ENCODE results near the gene CAPN11. TPM values are rescaled to one million over a fixed set of nuclear protein-coding genes. Genes with fewer than 3 reads are reported as not detected.
A peak's percentile ranks its signal among the peaks of the same experiment; 100 is the strongest.

Gene CAPN11
- total RNA-seq, 1 experiment from 2014 or later = 0.28 TPM

DNA sequence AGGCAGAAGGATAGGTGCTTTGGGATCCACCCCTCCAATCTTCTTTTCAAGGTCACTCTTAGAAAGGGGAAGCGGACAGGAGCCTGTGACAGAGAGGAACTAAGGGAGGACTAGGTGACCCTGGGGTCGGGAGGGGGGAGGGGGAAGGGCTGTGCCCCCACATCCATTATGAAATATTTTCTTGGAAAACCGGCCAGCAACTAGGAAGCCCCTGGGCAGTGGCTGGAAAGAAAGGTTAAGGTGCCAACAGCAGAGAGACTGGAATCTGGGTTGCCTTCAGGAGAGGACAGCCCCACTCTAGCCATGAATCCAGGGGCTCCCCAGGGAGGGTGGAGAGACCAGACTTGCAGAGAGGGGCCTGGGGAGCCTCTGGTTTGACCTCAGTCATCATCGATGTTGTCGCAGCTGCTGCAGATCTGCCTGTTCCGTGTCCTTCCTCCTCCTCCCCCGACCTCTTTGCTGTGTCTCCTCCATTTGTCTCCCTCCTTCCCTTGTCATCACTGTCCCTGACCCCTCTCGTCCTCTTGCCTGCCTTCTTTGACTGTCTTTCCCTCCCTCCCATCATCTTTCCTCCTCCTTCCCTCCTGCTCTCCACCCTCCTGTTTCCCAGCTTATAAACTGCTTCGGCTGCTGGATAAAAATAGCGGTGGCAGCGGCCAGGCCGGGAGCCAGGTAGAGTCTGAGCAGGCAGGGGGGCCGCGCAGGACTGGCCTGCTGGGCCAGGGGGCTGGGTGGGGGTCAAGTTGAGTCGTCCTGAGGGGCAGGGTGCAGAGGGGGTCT lies 67.9 kb downstream of the CAPN11 start:
- Histone ChIP-seq H3K9me3 (ENCODE audit: control insufficient read depth, low read depth, low read length) (no peaks in the 10 kb centered on the region), H4K8ac (replicated peaks; ENCODE audit: insufficient read length, low read depth, low read length) (no peak overlapping the region), H2AFZ (ENCODE audit: low read length) (no peak overlapping the region), H2BK120ac (ENCODE audit: low read depth, low read length, poor library complexity, severe bottlenecking) (no peak overlapping the region), H3K18ac (ENCODE audit: insufficient read length, low read depth, low read length) (no peak overlapping the region), H2BK5ac (ENCODE audit: insufficient read length, low read length) (no peak overlapping the region), H4K5ac (ENCODE audit: insufficient read length, low read depth, low read length) (no peak overlapping the region), H2BK12ac (ENCODE audit: insufficient read length, low read depth, low read length) (no peak overlapping the region), H3K27me3 (ENCODE audit: insufficient read depth, low read length) (no peaks in the 10 kb centered on the region), H2AK5ac (ENCODE audit: insufficient read length, low read length) (no peak overlapping the region), H3K23me2 (ENCODE audit: insufficient read length, low read depth, low read length, poor library complexity, severe bottlenecking) (peaks cover 14% of the 10 kb centered on the region), H2BK20ac (ENCODE audit: low read depth, low read length, poor library complexity, severe bottlenecking) (no peak overlapping the region), H3K79me1 (ENCODE audit: insufficient read depth, low read depth, low read length, poor library complexity, severe bottlenecking) (peaks cover 17% of the 10 kb centered on the region), H3K23ac (ENCODE audit: insufficient read length, low read depth, low read length) (no peak overlapping the region), H3K56ac (ENCODE audit: insufficient read length, low read depth, low read length) (no peak overlapping the region), H3K79me2 (ENCODE audit: insufficient read depth, low read length) (peaks cover 17% of the 10 kb centered on the region; the same call in 1 of the 2 replicates), H3K4me2 (ENCODE audit: insufficient read depth, insufficient read length, low read length) (peak overlapping the region; percentile 28), H2BK15ac (ENCODE audit: low read depth, low read length) (no peak overlapping the region), H3K27ac (ENCODE audit: insufficient read length, low read depth, low read length) (no peak overlapping the region), H3T11ph (ENCODE audit: low read length) (no peak overlapping the region), H3K4me1 (ENCODE audit: insufficient read depth, low read length) (peaks cover 14% of the 10 kb centered on the region; the same call in 1 of the 2 replicates), H3K14ac (ENCODE audit: insufficient read depth, low read length) (no peak overlapping the region; the same call in 1 of the 2 replicates), H4K91ac (ENCODE audit: insufficient read length, low read depth, low read length) (no peak overlapping the region), H3K4ac (ENCODE audit: low read depth, low read length) (no peak overlapping the region), H4K20me1 (ENCODE audit: control insufficient read depth, insufficient read depth, insufficient read length) (peaks cover 2% of the 10 kb centered on the region), H3K9ac (ENCODE audit: extremely low read depth, insufficient read length, low read length) (peak overlapping the region; percentile 9)
- peak overlapping the region in 2 of 3 experiments; percentile 64 to 67; a peak in 2 of 7 replicates for H3K27ac Mint-ChIP-seq
- no CpG with 5 or more reads among the region's 15 CpGs for WGBS (ENCODE audit: extremely low coverage, insufficient read length, low lambda C conversion rate)
- H3K9me3 Mint-ChIP-seq = no peaks in the 10 kb centered on the region; a peak in 1 of 5 replicates
- DNase-seq = no peak
- TF ChIP-seq, protein P1, sequence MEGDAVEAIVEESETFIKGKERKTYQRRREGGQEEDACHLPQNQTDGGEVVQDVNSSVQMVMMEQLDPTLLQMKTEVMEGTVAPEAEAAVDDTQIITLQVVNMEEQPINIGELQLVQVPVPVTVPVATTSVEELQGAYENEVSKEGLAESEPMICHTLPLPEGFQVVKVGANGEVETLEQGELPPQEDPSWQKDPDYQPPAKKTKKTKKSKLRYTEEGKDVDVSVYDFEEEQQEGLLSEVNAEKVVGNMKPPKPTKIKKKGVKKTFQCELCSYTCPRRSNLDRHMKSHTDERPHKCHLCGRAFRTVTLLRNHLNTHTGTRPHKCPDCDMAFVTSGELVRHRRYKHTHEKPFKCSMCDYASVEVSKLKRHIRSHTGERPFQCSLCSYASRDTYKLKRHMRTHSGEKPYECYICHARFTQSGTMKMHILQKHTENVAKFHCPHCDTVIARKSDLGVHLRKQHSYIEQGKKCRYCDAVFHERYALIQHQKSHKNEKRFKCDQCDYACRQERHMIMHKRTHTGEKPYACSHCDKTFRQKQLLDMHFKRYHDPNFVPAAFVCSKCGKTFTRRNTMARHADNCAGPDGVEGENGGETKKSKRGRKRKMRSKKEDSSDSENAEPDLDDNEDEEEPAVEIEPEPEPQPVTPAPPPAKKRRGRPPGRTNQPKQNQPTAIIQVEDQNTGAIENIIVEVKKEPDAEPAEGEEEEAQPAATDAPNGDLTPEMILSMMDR (conservative IDR thresholded peaks at IDR 0.05) = no peak
- peak overlapping the region in 1 of 2 experiments; percentile 3; a peak in 1 of 5 replicates for H3K4me3 Mint-ChIP-seq
- H3K27me3 Mint-ChIP-seq (ENCODE audit: low read depth) = peaks cover 1% of the 10 kb centered on the region; the same call in 1 of the 2 replicates
- peaks cover 34 to 42% (median 35%) of the 10 kb centered on the region in 3 experiments for H3K36me3 Mint-ChIP-seq (ENCODE audit: insufficient read depth in 1 of 3, low read depth in 3 of 3)
- H3K4me1 Mint-ChIP-seq = peaks cover 41 to 52% of the 10 kb centered on the region in 2 experiments

Measured in H9 (cell line).